ENCODE results near the gene POMT1. TPM values are rescaled to one million over a fixed set of nuclear protein-coding genes. Genes with fewer than 3 reads are reported as not detected.

POMT1 gene
- total RNA-seq, 1 donor from 2014 or later, result 61.0 TPM

DNA sequence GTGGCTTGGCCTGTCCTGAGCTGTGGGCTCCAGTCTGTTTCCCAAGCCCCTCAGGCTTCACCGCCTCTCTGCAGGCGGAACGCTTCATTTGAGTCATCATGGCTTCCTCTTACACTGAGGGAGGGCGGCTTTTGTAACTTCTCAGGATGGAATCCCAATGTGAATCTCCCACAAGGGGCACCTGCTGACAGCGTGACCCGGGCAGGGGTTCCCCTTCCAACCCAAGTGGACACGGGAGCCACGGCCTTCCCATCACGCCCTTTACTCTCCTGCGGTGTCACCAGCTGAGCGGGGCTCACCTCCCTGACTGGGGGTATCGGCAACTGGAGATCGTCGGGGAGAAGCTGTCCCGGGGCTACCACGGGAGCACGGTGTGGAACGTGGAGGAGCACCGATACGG is 15.8 kb downstream of the POMT1 start:
- H3K36me3 Mint-ChIP-seq (ENCODE audit: insufficient read depth), result peaks cover 13% of the 10 kb centered on the region

DNA sequence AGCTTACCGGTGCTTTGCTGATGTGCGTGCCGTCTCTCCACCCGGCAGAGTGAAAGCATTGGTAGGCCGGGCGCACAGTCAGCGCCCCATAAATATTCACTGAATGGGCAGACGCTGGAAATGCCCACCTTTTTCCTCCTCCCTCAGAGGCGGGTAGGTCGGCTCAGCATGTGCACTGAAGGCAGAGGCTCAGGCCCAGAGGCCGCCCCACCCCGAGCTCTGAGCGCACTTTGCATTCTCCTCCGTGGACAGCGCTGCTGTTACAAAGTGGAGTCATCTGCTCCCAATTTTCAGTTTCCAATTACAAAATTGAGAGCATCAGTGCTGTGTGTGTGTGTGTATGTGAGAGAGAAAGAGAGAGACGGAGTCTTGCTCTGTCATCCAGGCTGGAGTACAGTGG is 17.8 kb downstream of the POMT1 start:
- H3K9me3 Mint-ChIP-seq (ENCODE audit: low read depth), result no peaks in the 10 kb centered on the region
- no peak overlapping the region for H3K4me3 Mint-ChIP-seq (ENCODE audit: low read depth)
- TF ChIP-seq, protein P1, sequence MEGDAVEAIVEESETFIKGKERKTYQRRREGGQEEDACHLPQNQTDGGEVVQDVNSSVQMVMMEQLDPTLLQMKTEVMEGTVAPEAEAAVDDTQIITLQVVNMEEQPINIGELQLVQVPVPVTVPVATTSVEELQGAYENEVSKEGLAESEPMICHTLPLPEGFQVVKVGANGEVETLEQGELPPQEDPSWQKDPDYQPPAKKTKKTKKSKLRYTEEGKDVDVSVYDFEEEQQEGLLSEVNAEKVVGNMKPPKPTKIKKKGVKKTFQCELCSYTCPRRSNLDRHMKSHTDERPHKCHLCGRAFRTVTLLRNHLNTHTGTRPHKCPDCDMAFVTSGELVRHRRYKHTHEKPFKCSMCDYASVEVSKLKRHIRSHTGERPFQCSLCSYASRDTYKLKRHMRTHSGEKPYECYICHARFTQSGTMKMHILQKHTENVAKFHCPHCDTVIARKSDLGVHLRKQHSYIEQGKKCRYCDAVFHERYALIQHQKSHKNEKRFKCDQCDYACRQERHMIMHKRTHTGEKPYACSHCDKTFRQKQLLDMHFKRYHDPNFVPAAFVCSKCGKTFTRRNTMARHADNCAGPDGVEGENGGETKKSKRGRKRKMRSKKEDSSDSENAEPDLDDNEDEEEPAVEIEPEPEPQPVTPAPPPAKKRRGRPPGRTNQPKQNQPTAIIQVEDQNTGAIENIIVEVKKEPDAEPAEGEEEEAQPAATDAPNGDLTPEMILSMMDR (IDR thresholded peaks at IDR 0.05; ENCODE audit: unreplicated experiment), result no peak
- peaks cover 14% of the 10 kb centered on the region for H3K36me3 Mint-ChIP-seq (ENCODE audit: insufficient read depth)
- H3K4me1 Mint-ChIP-seq (ENCODE audit: low read depth), result no peaks in the 10 kb centered on the region
- H3K27me3 Mint-ChIP-seq, result no peaks in the 10 kb centered on the region
- H3K27ac Mint-ChIP-seq, result no peak overlapping the region
- DNase-seq (ENCODE audit: low spot score, unreplicated experiment), result no peak

More for the DNA sequence above, 15.8 kb downstream of the POMT1 start:
- Mint-ChIP-seq H3K27me3 (no peaks in the 10 kb centered on the region), H3K9me3 (ENCODE audit: low read depth) (no peaks in the 10 kb centered on the region), H3K4me3 (ENCODE audit: low read depth) (no peak overlapping the region), H3K27ac (no peak overlapping the region), H3K4me1 (ENCODE audit: low read depth) (no peaks in the 10 kb centered on the region)
- TF ChIP-seq, protein P1 (IDR thresholded peaks at IDR 0.05; ENCODE audit: unreplicated experiment), result no peak
- no peak for DNase-seq (ENCODE audit: low spot score, unreplicated experiment)

DNA sequence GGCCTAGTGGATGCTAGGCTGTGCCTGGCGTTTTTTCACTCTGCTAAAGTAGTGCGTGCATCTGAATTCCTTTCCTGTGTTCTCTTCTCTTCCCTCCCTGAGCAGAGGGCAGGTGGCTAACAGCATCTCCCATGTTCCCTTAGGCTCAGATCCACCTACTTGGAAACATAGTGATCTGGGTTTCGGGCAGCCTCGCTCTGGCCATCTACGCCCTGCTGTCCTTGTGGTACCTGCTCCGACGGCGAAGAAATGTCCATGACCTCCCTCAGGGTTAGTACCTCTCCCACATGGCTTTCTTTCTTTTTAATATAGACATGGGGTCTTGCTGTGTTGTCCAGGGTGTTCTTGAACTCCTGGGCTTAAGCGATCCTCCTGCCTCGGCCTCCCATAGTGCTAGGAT is 18.5 kb downstream of the POMT1 start:
- TF ChIP-seq, protein P1 (IDR thresholded peaks at IDR 0.05; ENCODE audit: unreplicated experiment), result no peak
- peaks cover 14% of the 10 kb centered on the region for H3K36me3 Mint-ChIP-seq (ENCODE audit: insufficient read depth)
- no peaks in the 10 kb centered on the region for H3K4me1 Mint-ChIP-seq (ENCODE audit: low read depth)
- no peak overlapping the region for H3K4me3 Mint-ChIP-seq (ENCODE audit: low read depth)
- no peaks in the 10 kb centered on the region for H3K27me3 Mint-ChIP-seq
- no peaks in the 10 kb centered on the region for H3K9me3 Mint-ChIP-seq (ENCODE audit: low read depth)
- no peak for DNase-seq (ENCODE audit: low spot score, unreplicated experiment)
- no peak overlapping the region for H3K27ac Mint-ChIP-seq

DNA sequence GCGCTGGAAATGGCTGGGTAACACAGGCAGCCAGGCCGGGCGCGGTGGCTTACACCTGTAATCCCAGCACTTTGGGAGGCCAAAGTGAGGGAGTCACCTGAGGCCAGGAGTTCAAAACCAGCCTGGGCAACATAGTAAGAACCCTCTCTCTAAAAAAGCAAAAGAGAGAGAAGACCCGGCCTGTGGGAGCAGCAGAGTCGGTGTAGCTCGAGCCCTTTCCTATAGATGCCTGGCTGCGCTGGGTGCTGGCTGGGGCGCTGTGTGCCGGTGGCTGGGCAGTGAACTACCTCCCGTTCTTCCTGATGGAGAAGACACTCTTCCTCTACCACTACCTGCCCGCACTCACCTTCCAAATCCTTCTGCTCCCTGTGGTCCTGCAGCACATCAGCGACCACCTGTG is 19.1 kb downstream of the POMT1 start:
- Mint-ChIP-seq H3K9me3 (ENCODE audit: low read depth) (no peaks in the 10 kb centered on the region), H3K27ac (no peak overlapping the region), H3K4me3 (ENCODE audit: low read depth) (no peak overlapping the region), H3K4me1 (ENCODE audit: low read depth) (no peaks in the 10 kb centered on the region), H3K36me3 (ENCODE audit: insufficient read depth) (peaks cover 18% of the 10 kb centered on the region), H3K27me3 (no peaks in the 10 kb centered on the region)
- no peak for DNase-seq (ENCODE audit: low spot score, unreplicated experiment)
- TF ChIP-seq, protein P1 (IDR thresholded peaks at IDR 0.05; ENCODE audit: unreplicated experiment), result no peak

DNA sequence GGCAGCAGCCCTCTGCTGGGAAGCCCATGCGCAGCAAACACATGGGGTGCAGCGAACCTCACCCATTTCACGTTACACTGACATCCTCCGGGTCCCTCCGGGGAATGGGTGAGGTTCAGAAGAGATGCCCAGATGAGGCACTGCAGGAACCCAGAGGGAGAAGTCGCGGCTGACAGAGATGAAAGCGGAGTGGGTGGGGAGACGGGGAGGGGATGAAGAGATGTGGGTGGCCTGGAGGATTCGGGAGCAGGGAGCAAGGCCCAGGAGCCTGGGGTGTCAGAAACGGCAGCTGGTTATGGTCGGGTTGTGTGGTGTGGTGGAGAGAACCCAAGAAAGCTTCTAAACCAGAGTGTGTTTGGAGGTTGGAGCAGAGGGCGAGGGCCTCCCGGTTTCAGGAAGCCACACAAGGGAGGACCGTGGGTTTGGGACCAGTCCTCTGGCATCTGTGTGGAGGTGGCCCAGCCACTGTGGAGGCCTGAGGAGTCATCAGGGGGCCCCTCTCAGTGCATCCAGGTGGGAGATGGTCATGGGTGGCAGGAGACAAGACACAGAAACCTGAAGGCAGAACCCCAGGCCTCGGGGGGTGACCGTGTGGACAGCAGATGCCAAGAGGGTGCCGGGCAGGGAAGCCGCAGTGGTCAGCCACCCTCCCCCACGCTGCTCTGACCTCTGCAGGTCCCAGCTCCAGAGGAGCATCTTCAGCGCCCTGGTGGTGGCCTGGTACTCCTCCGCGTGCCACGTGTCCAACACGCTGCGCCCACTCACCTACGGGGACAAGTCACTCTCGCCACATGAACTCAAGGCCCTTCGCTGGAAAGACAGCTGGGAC is 19.8 kb downstream of the POMT1 start:
- H3K36me3 Mint-ChIP-seq (ENCODE audit: insufficient read depth), result peaks cover 18% of the 10 kb centered on the region
- H3K27ac Mint-ChIP-seq, result no peak overlapping the region
- DNase-seq (ENCODE audit: low spot score, unreplicated experiment), result no peak

More for the DNA sequence above, 19.8 kb downstream of the POMT1 start:
- Mint-ChIP-seq H3K9me3 (ENCODE audit: low read depth) (no peaks in the 10 kb centered on the region), H3K4me3 (ENCODE audit: low read depth) (no peak overlapping the region), H3K27me3 (no peaks in the 10 kb centered on the region), H3K4me1 (ENCODE audit: low read depth) (no peaks in the 10 kb centered on the region)
- TF ChIP-seq, protein P1 (IDR thresholded peaks at IDR 0.05; ENCODE audit: unreplicated experiment), result no peak
